GM12874 (cell line): Measurements from ENCODE around the gene PBX1.

Experiments used
- TF ChIP-seq, protein P1 (sequence below): IDR thresholded peaks from 2 replicates; pipeline ENCODE4 v1.5.1; 2011; ENCODE audit warnings: low read depth, mild to moderate bottlenecking, control low read depth, low read length, moderate library complexity; ENCODE audit not compliant: insufficient read depth

The PBX1 gene

DNA sequence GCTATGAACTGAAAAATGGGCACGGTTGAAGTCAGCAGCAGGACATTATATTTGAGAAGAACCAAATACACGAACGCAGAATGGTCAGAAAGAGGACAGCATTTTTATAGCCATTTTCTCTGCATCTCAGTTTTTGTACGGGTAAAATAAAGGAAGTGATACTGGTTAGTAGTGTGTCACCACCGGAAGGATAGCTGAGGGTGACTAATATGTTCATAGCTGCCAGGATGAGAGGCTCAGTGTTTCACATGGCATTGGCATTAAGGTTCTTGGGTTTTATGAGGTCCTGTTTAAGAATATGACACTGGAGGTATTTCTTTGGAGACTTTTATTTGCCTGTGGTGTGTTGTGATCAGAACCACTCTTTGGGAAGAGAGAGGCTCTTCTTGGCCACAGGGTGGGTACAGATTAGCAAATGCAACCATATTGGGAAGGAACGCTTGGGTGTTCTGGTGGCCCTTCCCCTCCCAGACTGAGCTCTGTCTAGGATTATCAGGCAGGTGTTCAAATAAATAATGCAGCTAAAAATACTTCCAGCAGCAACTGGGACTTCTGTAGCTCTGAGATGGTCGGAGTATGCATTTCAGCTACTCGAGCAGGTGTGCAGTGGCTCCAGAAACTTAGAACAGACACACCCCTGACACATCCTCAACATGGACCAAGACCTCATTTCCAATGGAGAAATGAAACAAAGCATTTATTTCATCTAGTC, 158.2 kb downstream of the PBX1 start:
- TF ChIP-seq, protein P1, sequence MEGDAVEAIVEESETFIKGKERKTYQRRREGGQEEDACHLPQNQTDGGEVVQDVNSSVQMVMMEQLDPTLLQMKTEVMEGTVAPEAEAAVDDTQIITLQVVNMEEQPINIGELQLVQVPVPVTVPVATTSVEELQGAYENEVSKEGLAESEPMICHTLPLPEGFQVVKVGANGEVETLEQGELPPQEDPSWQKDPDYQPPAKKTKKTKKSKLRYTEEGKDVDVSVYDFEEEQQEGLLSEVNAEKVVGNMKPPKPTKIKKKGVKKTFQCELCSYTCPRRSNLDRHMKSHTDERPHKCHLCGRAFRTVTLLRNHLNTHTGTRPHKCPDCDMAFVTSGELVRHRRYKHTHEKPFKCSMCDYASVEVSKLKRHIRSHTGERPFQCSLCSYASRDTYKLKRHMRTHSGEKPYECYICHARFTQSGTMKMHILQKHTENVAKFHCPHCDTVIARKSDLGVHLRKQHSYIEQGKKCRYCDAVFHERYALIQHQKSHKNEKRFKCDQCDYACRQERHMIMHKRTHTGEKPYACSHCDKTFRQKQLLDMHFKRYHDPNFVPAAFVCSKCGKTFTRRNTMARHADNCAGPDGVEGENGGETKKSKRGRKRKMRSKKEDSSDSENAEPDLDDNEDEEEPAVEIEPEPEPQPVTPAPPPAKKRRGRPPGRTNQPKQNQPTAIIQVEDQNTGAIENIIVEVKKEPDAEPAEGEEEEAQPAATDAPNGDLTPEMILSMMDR: no peak

GRCh38 chr1:164718821-164719220, 159.8 kb downstream of the PBX1 start:
- TF ChIP-seq, protein P1: no peak

- TF ChIP-seq, protein P1: no peak
These were observed 160.9 kb downstream of the PBX1 start for GRCh38 chr1:164719676-164720439.

- TF ChIP-seq, protein P1: no peak
These were observed 161.7 kb downstream of the PBX1 start for GRCh38 chr1:164720440-164721227.

DNA sequence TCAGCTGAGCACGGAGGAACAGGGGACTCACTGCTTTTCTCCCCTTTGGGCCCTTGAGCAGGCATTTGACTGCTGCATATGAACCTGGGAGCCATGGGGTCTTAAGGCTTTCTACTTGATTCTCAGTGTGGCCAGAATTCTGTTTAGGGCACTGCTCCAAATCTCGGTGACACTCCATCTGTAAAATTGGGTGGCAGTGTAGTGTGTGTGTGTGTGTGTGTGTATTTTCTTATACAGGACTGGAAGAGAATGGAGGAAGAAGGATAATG, 162.2 kb downstream of the PBX1 start:
- TF ChIP-seq, protein P1: no peak

DNA sequence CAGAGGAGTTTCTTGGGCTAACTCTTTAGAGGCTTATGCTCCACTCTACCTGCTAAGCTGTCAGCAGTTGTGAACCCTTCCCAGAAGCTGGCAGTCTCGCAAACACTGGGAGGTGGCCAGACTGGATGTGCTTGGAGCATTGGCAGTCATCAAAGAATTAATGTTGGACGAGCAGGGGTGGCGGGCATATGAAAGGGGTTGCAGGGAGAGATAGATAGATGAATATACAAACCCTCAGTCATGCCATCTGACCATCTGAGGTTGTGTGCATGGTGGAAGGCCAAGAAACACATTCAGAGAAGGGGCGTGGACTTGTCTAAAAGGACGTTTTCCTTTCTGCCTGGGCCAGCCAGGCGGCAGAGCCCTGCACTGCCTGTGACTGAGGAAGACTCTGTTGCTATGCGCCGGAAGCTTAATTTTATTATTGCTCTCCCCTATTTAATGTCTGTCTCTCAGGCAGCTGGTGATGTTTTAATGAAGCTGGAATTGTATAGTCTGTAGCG, 164.4 kb downstream of the PBX1 start:
- TF ChIP-seq, protein P1: no peak

- TF ChIP-seq, protein P1: no peak
These were observed 166.4 kb downstream of the PBX1 start for GRCh38 chr1:164725401-164725800.
